Breast epithelium (tissue), 4 donors: ENCODE measurements around the gene FOXL2. TPM values are rescaled to one million over a fixed set of nuclear protein-coding genes. Genes with fewer than 3 reads are reported as not detected.

Experiments
- DNase-seq, 2 donors: peaks; one replicate each; pipeline ENCODE4 v3.0.0-alpha.2; 2019; ENCODE audit warnings: low spot score in 2 of 2
- H3K27ac ChIP-seq, 2 donors: fragments of 200-600 bp; sonication (generic) in 1 of 2; one replicate each; pipeline ENCODE4 v1.5.1; 2016 to 2019; ENCODE audit warnings: mild to moderate bottlenecking in 1 of 2
- H3K27me3 ChIP-seq, 2 donors: fragments of 200-600 bp; sonication (generic) in 1 of 2; one replicate each; pipeline versions ENCODE4 v1.5.1 to v1.6.0; 2017 to 2019; ENCODE audit warnings: control low read depth in 1 of 2, mild to moderate bottlenecking in 1 of 2
- H3K36me3 ChIP-seq: fragments of 200-600 bp; one replicate; pipeline ENCODE4 v1.5.1; 2019
- H3K4me1 ChIP-seq, 2 donors: fragments of 200-600 bp; sonication (generic); one replicate each; pipeline ENCODE4 v1.5.1; 2016 to 2019; ENCODE audit warnings: control low read depth in 1 of 2
- H3K4me3 ChIP-seq, 3 donors: fragments of 200-600 bp; sonication (generic); 1 replicate in 2 of 3; 2 replicates in 1 of 3; pipeline ENCODE4 v1.5.1; 2016 to 2019; ENCODE audit warnings: mild to moderate bottlenecking in 3 of 3, moderate library complexity in 2 of 3
- H3K9me3 ChIP-seq, 2 donors: fragments of 200-600 bp; sonication (generic) in 1 of 2; one replicate each; pipeline ENCODE4 v1.5.1; 2016 to 2019; ENCODE audit warnings: control low read depth in 1 of 2
- CTCF ChIP-seq, 3 donors: fragments of 450-650 bp; IDR thresholded peaks; one replicate each; pipeline ENCODE4 v1.5.1; 2016 to 2017; ENCODE audit warnings: antibody characterized with exemption in 3 of 3, mild to moderate bottlenecking in 3 of 3, moderate library complexity in 3 of 3
- POLR2A ChIP-seq: fragments of 450-650 bp; IDR thresholded peaks from one replicate; pipeline ENCODE4 v1.6.1; 2016; ENCODE audit warnings: antibody characterized with exemption, mild to moderate bottlenecking, moderate library complexity
- POLR2AphosphoS5 ChIP-seq, 3 donors: sonication (generic); formaldehyde crosslinking; IDR thresholded peaks; one replicate each; pipeline ENCODE4 v1.6.1; 2017; ENCODE audit warnings: antibody characterized with exemption in 3 of 3
- intact Hi-C: fragments of 100-400 bp; cut with DNase I; formaldehyde crosslinking; loops from one replicate; pipeline ENCODE4 v1.15.1; 2023; ENCODE audit warnings: low total_unique reads
- total RNA-seq, 3 donors: library from RNA; depleted of rRNA; stranded (reverse); fragments of >200 nt; gene quantifications; one replicate each; pipeline ENCODE4 v1.1.0, GENCODE V29; 2016

FOXL2 gene
- total RNA-seq, 3 donors from 2014 or later: 0.33 TPM; not detected in 2

- DNase-seq: no peak
- TF ChIP-seq POLR2AphosphoS5 (IDR thresholded peaks at IDR 0.05) (no peak), CTCF (IDR thresholded peaks at IDR 0.05) (no peak), POLR2A (no peak)
- no peaks in the 10 kb centered on the region for H3K9me3 ChIP-seq
- H3K27me3 ChIP-seq: peaks cover 6 to 97% of the 10 kb centered on the region in 2 donors
- peaks cover 0 to 10% of the 10 kb centered on the region in 2 donors for H3K4me1 ChIP-seq
- H3K27ac ChIP-seq: no peak overlapping the region
- intact Hi-C loops: loop anchor here (10.0 kb wide), 1 partner anchor 381 kb away; no protein-coding TSS in a partner anchor
- no peak overlapping the region for H3K4me3 ChIP-seq
- no peaks in the 10 kb centered on the region for H3K36me3 ChIP-seq
Observed at GRCh38 chr3:138943724-138944653, 2.9 kb downstream of the FOXL2 start.

- no peaks in the 10 kb centered on the region for H3K9me3 ChIP-seq
- H3K4me3 ChIP-seq: no peak overlapping the region
- H3K36me3 ChIP-seq: no peaks in the 10 kb centered on the region
- no peak for DNase-seq
- H3K4me1 ChIP-seq: peaks cover 0 to 19% of the 10 kb centered on the region in 2 donors
- TF ChIP-seq CTCF (IDR thresholded peaks at IDR 0.05) (no peak), POLR2AphosphoS5 (IDR thresholded peaks at IDR 0.05) (no peak), POLR2A (no peak)
- H3K27me3 ChIP-seq: peaks cover 13 to 99% of the 10 kb centered on the region in 2 donors
- intact Hi-C loops: loop anchor here (10.0 kb wide), 1 partner anchor 382 kb away; no protein-coding TSS in a partner anchor
- H3K27ac ChIP-seq: no peak overlapping the region
Observed at GRCh38 chr3:138942861-138943623, 3.9 kb downstream of the FOXL2 start.

DNA sequence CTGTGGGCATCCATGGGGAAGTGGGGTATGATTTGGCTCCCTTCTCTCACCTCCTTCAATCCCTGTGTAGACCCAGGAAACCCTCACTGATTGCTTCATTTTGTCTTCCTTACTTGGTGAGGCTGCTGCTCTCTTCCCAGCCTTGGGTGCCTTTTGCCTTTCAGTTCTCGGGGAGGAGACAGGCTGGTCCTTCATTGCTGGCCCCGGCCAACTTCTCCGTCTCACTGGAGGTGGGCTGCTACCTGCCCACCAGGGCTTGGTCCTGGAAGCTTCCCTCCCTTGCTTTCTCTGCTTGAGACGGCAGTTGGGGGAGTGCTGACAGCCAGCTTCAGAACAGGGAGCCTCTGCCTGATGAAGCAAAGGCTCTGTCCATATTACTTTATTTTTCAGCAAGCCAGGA lies 4.7 kb downstream of the FOXL2 start:
- peaks cover 13 to 99% of the 10 kb centered on the region in 2 donors for H3K27me3 ChIP-seq
- intact Hi-C loops: loop anchor here (10.0 kb wide), 1 partner anchor 383 kb away; no protein-coding TSS in a partner anchor
- DNase-seq: no peak
- no peaks in the 10 kb centered on the region for H3K9me3 ChIP-seq
- no peak for TF ChIP-seq POLR2AphosphoS5 (IDR thresholded peaks at IDR 0.05)
- TF ChIP-seq CTCF (IDR thresholded peaks at IDR 0.05): no peak
- no peak for TF ChIP-seq POLR2A
- no peak overlapping the region for H3K27ac ChIP-seq
- no peaks in the 10 kb centered on the region for H3K36me3 ChIP-seq
- H3K4me3 ChIP-seq: no peak overlapping the region
- H3K4me1 ChIP-seq: peaks cover 0 to 27% of the 10 kb centered on the region in 2 donors

GRCh38 chr3:138941259-138941885 lies 5.6 kb downstream of the FOXL2 start:
- Histone ChIP-seq H3K4me1 (peaks cover 0 to 26% of the 10 kb centered on the region in 2 donors), H3K4me3 (no peak overlapping the region), H3K27ac (no peak overlapping the region), H3K27me3 (peaks cover 13 to 99% of the 10 kb centered on the region in 2 donors), H3K9me3 (no peaks in the 10 kb centered on the region), H3K36me3 (no peaks in the 10 kb centered on the region)
- intact Hi-C loops: loop anchor here (10.0 kb wide), 1 partner anchor 383 kb away; no protein-coding TSS in a partner anchor
- no peak for TF ChIP-seq POLR2A
- no peak for TF ChIP-seq POLR2AphosphoS5 (IDR thresholded peaks at IDR 0.05)
- TF ChIP-seq CTCF (IDR thresholded peaks at IDR 0.05): no peak
- DNase-seq: no peak
